Immature natural killer cell (primary cell): ENCODE measurements around the gene MAT2A. TPM values are rescaled to one million over a fixed set of nuclear protein-coding genes. Genes with fewer than 3 reads are reported as not detected.
"Not testable (repeated sequence)": the region's sequence is repeated elsewhere in the genome, so short reads cannot be mapped to it uniquely, and the experiment has no call there.

Source experiments
- DNase-seq, 3 donors: peaks; one replicate each; pipeline ENCODE4 v3.0.0; 2022; ENCODE audit warnings: mixed read lengths in 1 of 3
- H3K27ac Mint-ChIP-seq, 6 donors: one replicate each; pipeline ENCODE4 v1.8.0; 2020; ENCODE audit warnings: mixed read lengths in 6 of 6, mild to moderate bottlenecking in 5 of 6, inconsistent platforms in 4 of 6, moderate library complexity in 3 of 6
- H3K27me3 Mint-ChIP-seq, 3 donors: one replicate each; pipeline ENCODE4 v1.8.0; 2020 to 2021; ENCODE audit warnings: low read depth in 3 of 3, mild to moderate bottlenecking in 3 of 3, mixed read lengths in 3 of 3, moderate library complexity in 3 of 3, inconsistent platforms in 1 of 3
- H3K36me3 Mint-ChIP-seq, 3 donors: one replicate each; pipeline ENCODE4 v1.8.0; 2020; ENCODE audit warnings: mixed read lengths in 3 of 3, inconsistent platforms in 2 of 3, mild to moderate bottlenecking in 2 of 3
- H3K4me1 Mint-ChIP-seq, 2 donors: one replicate each; pipeline ENCODE4 v1.8.0; 2020; ENCODE audit warnings: inconsistent platforms in 2 of 2, mild to moderate bottlenecking in 2 of 2, mixed read lengths in 2 of 2, moderate library complexity in 1 of 2
- H3K4me3 Mint-ChIP-seq, 5 donors: one replicate each; pipeline ENCODE4 v1.8.0; 2020; ENCODE audit warnings: mild to moderate bottlenecking in 5 of 5, mixed read lengths in 5 of 5, inconsistent platforms in 3 of 5, moderate library complexity in 3 of 5
- H3K9me3 Mint-ChIP-seq, 6 donors: one replicate each; pipeline ENCODE4 v1.8.0; 2020; ENCODE audit warnings: mild to moderate bottlenecking in 6 of 6, mixed read lengths in 6 of 6, inconsistent platforms in 4 of 6, moderate library complexity in 3 of 6
- polyA plus RNA-seq, 3 donors: library from polyadenylated mRNA; unstranded; fragments of 300-500 nt; fragmentation: Illumina TruSeq; gene quantifications; one replicate each; pipeline ENCODE4 v1.2.3, GENCODE V29; 2021

The MAT2A gene
- polyA plus RNA-seq, 3 donors from 2014 or later = 46.5 to 115 (median 63.9) TPM

DNA sequence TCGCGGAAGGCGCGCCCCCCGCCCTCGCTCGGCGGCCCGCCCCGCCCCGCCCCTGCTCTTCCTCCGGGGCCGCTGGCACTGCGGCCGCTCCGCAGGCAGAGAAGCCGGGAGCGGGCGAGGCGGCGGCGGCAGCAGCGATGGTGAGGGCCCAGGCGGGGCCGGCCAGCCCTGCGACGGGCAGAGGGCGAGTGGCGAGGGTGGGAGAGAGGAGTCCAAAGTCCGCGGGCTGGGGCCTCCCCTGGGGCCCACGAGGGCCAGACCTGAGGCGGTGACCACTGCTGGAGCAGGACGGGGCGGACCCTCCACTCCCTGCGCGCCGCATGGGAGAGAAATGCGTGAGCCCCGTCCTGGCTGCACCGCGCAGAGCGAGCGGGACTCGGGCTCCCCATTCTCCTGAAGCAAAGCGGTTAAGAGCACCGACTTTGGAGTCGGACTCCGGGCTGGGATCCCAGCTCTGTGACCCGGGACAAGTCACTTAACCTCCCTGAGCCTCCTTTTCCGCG lies 45.4 kb downstream of the MAT2A start, which contains the start of gene VAMP5:
TSS of gene VAMP5 (plus strand) at position 78 of the 503 bp plus-strand sequence. CDS start at position 138, 60 bp downstream.
- H3K4me3 Mint-ChIP-seq = peak within 1 kb of the TSS; percentile 86 to 93 (median 90)

DNA sequence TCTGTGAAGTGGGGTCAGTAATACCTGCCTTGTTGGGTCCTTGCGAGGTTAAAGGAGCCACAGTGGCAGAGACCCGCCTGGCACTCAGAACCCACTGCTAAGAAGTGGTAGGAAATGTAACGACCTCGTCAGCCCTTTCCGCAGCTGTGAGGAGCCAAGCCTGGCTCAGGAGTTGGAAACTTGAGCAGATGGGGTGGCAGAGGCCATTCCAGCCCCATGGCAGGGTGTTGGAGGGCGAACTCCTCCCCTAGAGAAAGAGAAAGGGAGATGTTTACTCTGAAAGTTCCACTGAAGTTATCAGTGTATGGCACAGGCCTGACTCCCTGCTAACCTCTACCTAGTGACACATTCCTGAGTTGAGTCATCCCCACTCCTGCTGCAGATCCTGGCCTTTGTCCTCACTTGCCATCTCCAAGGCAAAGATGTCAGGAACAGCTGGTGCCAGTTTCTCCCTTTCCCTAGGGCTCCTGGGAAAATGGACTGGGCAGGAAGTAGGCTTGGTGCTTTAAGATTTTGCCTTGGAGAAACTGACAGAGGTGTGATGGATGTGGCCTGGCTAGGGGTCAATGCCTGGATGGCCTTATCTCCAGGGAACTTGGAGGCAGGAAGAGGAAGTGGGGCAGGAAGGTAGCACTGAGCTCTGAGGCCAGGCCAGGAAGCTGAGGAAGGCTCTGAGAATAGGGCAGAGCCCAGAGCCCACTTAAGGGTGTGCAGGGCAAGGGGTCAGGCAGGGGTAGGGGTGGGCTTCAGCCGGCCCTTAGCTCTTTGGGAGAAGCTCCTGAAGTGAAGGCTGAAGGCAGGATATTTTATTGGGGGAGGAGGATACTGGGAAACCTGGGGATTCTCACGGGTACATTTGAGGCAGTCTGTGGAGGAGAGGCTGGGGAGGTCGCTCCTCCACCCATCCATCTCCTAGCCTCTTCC lies 46.2 kb downstream of the MAT2A start:
- Mint-ChIP-seq H3K36me3 (peaks cover 8 to 19% (median 12%) of the 10 kb centered on the region in 3 donors), H3K27me3 (no peaks in the 10 kb centered on the region), H3K4me1 (peaks cover 47 to 74% of the 10 kb centered on the region in 2 donors), H3K27ac (peak overlapping the region; percentile 78 to 95 (median 86)), H3K4me3 (peak overlapping the region; percentile 86 to 93 (median 86)), H3K9me3 (no peaks in the 10 kb centered on the region)
- DNase-seq = peak; percentile 19 to 32 (median 24)

More for the DNA sequence above, 45.4 kb downstream of the MAT2A start, which contains the start of gene VAMP5:
- H3K4me1 Mint-ChIP-seq = peaks cover 53 to 79% of the 10 kb centered on the region in 2 donors
- H3K36me3 Mint-ChIP-seq = peaks cover 8 to 19% (median 12%) of the 10 kb centered on the region in 3 donors
- no peaks in the 10 kb centered on the region for H3K27me3 Mint-ChIP-seq
- peak within 1 kb of the TSS; percentile 84 to 95 (median 90) for H3K27ac Mint-ChIP-seq
- no peaks in the 10 kb centered on the region for H3K9me3 Mint-ChIP-seq
- peak in 2 of 3 donors; percentile 26 to 33 for DNase-seq

DNA sequence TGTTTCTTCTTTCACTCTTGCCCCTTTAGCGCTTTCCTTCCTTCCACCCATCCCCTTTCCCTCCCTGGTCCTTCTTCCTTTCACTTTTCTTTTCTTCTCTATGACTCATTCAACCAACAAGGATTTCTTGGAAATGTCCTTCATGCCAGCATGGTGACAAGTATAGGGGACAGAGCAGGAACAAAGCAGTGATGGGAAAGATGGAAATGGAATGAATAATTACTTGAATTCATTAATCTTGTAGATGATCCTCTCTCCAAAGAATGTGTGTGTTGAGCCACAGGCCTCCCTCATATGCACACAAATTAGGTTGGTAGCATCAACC lies 46.8 kb downstream of the MAT2A start:
- Mint-ChIP-seq H3K36me3 (peaks cover 8 to 16% (median 12%) of the 10 kb centered on the region in 3 donors), H3K4me1 (peaks cover 46 to 73% of the 10 kb centered on the region in 2 donors), H3K9me3 (no peaks in the 10 kb centered on the region), H3K27ac (peak overlapping the region; percentile 78 to 95 (median 86)), H3K27me3 (no peaks in the 10 kb centered on the region), H3K4me3 (peak overlapping the region; percentile 86 to 93 (median 86))
- DNase-seq = no peak

DNA sequence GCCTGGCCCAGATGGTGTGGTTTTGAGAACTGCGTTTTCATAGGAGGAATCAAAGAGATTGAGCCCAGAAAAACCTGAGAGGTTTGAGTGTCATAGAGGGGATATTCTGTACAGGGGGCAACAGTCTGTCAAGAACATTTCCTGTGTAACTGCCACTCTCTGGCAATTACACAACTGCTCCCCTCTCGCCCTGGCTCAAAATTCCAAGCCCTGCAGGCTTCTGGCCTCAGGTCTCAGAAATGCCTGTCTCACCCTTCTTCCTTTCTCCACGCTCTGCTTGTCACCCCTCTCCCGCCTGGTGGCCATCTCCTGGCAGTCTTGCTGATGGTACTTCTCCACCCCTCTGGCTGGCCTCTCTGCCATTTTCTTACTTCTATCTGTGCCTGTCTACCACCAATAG lies 49.3 kb downstream of the MAT2A start:
- H3K27me3 Mint-ChIP-seq = no peaks in the 10 kb centered on the region
- DNase-seq = no peak
- no peaks in the 10 kb centered on the region for H3K9me3 Mint-ChIP-seq
- peak overlapping the region in 3 of 6 donors; percentile 2 to 45 (median 20) for H3K27ac Mint-ChIP-seq
- H3K4me1 Mint-ChIP-seq = peaks cover 35 to 54% of the 10 kb centered on the region in 2 donors
- H3K36me3 Mint-ChIP-seq = peaks cover 0 to 3% (median 0%) of the 10 kb centered on the region in 3 donors
- H3K4me3 Mint-ChIP-seq = peak overlapping the region in 1 of 5 donors; percentile 18

DNA sequence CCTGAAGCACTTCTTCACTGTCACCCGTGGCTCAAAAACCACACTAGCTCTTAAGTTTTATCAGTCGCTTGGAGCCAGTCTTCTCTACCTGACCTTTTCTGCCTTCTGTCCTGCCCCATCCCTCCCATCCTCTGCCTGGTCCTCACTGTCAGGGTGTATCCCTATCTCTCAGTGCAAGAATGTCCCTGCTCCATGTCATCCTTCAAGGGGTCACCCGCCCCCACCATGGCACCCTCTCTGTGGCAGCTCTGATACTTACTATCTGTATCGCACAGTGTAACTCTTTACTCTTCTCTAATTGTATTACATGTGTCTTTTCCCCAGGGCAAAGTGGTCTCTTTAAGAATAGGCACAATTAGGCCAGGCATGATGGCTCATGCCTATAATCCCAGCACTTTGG lies 49.7 kb downstream of the MAT2A start:
- Mint-ChIP-seq H3K9me3 (no peaks in the 10 kb centered on the region), H3K4me3 (peak overlapping the region in 1 of 5 donors; percentile 18), H3K27me3 (no peaks in the 10 kb centered on the region), H3K27ac (peak overlapping the region in 3 of 6 donors; percentile 2 to 45 (median 21)), H3K4me1 (peaks cover 31 to 50% of the 10 kb centered on the region in 2 donors), H3K36me3 (peaks cover 0 to 3% (median 0%) of the 10 kb centered on the region in 3 donors)
- DNase-seq = no peak

DNA sequence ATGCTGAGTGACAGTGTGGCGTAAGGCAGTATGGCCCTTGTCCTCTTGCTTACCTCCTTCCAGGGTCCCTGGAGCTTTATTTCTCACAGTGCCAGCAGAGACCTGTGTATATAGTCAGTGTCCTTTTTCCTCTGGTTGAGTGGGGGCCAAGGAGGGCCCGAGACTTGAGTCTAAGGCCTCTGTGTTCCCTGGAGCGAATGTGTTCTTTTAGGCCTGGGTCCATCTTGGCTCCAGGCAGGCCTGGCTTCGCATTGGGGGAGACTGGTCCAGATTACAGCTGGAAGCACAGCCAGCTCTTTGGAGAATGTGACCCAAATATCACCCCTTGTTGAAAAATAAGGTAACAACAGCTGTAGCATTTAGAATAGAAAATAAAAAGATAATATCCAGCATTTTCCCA lies 50.2 kb downstream of the MAT2A start:
- Mint-ChIP-seq H3K27me3 (no peaks in the 10 kb centered on the region), H3K36me3 (peaks cover 0 to 3% (median 0%) of the 10 kb centered on the region in 3 donors), H3K4me1 (peaks cover 29 to 48% of the 10 kb centered on the region in 2 donors), H3K4me3 (no peak overlapping the region), H3K9me3 (no peaks in the 10 kb centered on the region), H3K27ac (no peak overlapping the region)
- no peak for DNase-seq

DNA sequence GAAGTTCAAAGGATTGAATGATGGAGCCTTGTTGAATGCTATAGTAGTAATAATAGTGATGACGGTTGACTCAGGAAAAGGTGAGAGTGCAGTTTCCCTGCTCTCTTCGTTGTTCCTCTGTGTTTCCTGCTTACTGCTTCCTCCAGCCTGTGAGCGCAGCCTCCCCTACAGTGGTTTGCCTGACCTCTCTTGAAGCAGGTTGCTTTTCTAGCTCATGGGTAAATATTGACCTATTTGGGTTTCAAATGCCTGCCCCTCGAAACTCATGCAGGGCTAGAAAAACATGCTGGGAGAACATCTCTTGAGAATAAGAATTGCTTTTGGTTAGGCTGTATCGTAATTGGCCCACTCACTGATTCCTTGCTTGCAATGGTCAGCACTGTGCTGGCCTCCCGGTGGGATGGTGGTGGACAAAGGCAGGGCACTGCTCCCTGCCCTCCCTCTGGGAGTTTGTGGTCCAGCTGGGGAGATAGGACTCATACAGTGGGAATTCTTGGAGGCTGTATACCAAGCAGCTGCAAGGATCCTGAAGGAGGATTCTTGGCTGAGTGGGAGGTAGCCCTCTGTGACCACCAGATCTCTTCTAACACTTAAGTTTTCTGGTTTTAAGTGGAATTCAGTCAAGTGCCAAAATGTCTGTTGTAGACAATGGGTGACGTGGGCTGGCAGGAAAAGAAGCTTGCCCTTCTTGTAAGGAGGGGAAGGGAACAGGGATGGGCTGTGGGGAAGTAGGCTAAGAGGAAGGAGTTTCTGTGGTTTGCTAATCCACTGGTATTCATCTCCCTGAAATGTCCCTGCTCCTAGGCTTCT lies 51.2 kb downstream of the MAT2A start:
- Mint-ChIP-seq H3K27me3 (peaks cover 0 to under 1% (median 0%) of the 10 kb centered on the region in 3 donors), H3K9me3 (no peaks in the 10 kb centered on the region), H3K4me1 (peaks cover 33 to 52% of the 10 kb centered on the region in 2 donors), H3K36me3 (peaks cover 0 to 3% (median 0%) of the 10 kb centered on the region in 3 donors), H3K4me3 (no peak overlapping the region), H3K27ac (no peak overlapping the region)
- DNase-seq = no peak

- no peak overlapping the region for H3K27ac Mint-ChIP-seq
- peaks cover 33 to 51% of the 10 kb centered on the region in 2 donors for H3K4me1 Mint-ChIP-seq
- H3K4me3 Mint-ChIP-seq = no peak overlapping the region
- H3K9me3 Mint-ChIP-seq = no peaks in the 10 kb centered on the region
- H3K36me3 Mint-ChIP-seq = peaks cover 0 to 3% (median 0%) of the 10 kb centered on the region in 3 donors
- H3K27me3 Mint-ChIP-seq = peaks cover 0 to 8% (median 4%) of the 10 kb centered on the region in 3 donors
- DNase-seq = no peak
Observed at GRCh38 chr2:85590950-85591349, 52.0 kb downstream of the MAT2A start.

- peak overlapping the region in 3 of 6 donors; percentile 33 to 38 (median 34) for H3K27ac Mint-ChIP-seq
- no peak overlapping the region for H3K4me3 Mint-ChIP-seq
- DNase-seq = no peak
- peaks cover 0 to 9% (median 4%) of the 10 kb centered on the region in 3 donors for H3K27me3 Mint-ChIP-seq
- peaks cover 0 to 3% (median 0%) of the 10 kb centered on the region in 3 donors for H3K36me3 Mint-ChIP-seq
- H3K4me1 Mint-ChIP-seq = peaks cover 35 to 51% of the 10 kb centered on the region in 2 donors
- no peaks in the 10 kb centered on the region for H3K9me3 Mint-ChIP-seq
Observed at GRCh38 chr2:85591563-85591962, 52.6 kb downstream of the MAT2A start.

DNA sequence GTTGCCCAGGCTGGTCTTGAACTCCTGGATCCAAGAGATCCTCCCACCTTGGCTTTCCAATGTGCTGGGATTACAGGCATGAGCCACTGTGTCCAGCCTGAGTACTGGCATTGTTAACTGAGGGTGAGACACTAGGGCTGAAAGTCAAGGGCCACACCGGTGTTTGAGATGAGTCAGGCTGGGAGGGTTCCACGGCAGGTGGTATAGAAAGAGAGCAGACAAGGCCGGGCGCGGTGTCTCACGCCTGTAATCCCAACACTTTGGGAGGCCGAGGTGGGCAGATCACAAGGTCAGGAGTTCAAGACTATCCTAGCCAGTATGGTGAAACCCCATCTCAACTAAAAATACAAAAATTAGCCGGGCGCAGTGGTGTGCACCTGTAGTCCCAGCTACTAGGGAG lies 53.3 kb downstream of the MAT2A start:
- peak overlapping the region in 1 of 5 donors; percentile 27 for H3K4me3 Mint-ChIP-seq
- H3K4me1 Mint-ChIP-seq = peaks cover 41 to 54% of the 10 kb centered on the region in 2 donors
- peak overlapping the region in 1 of 6 donors; percentile 28 for H3K27ac Mint-ChIP-seq
- H3K36me3 Mint-ChIP-seq, H3K9me3 Mint-ChIP-seq, DNase-seq, H3K27me3 Mint-ChIP-seq: not testable (repeated sequence)

GRCh38 chr2:85593023-85593422 lies 54.1 kb downstream of the MAT2A start:
- Mint-ChIP-seq H3K4me3 (peak overlapping the region in 3 of 5 donors; percentile 38 to 54 (median 39)), H3K27ac (no peak overlapping the region), H3K36me3 (peaks cover 0 to 3% (median 0%) of the 10 kb centered on the region in 3 donors), H3K27me3 (peaks cover 0 to 9% (median 4%) of the 10 kb centered on the region in 3 donors), H3K9me3 (no peaks in the 10 kb centered on the region), H3K4me1 (peaks cover 37 to 47% of the 10 kb centered on the region in 2 donors)
- no peak for DNase-seq
